ENCODE data around the gene TBC1D10A. TPM values are rescaled to one million over a fixed set of nuclear protein-coding genes. Genes with fewer than 3 reads are reported as not detected.
A peak's percentile ranks its signal among the peaks of the same experiment; 100 is the strongest.

The TBC1D10A gene
- total and polyA plus RNA-seq, 12 donors, result 3.2 to 9.5 (median 5.7) TPM

GRCh38 chr22:30324014-30324730, 2.6 kb downstream of the TBC1D10A start:
- H3K4me3 ChIP-seq, result peak overlapping the region in 7 of 10 donors; percentile 91 to 100 (median 96)
- peaks cover 0 to 20% (median 0%) of the 10 kb centered on the region in 9 donors for H3K36me3 ChIP-seq
- H3K4me1 ChIP-seq, result peaks cover 21 to 78% (median 69%) of the 10 kb centered on the region in 9 donors
- H3K27ac ChIP-seq, result peak overlapping the region in 7 of 10 donors; percentile 4 to 94 (median 86)
- DNase-seq (no peak), ATAC-seq (no peak)
- H3K9me3 ChIP-seq, result no peaks in the 10 kb centered on the region
- TF ChIP-seq CTCF (IDR thresholded peaks at IDR 0.05), result no peak
- intact Hi-C loops (cut with DNase I), result loop anchor here in 1 of 10 donors (10.0 kb wide), 1 partner anchor 61 kb away; the partner anchor contains the start of gene RNF215
- no peaks in the 10 kb centered on the region for H3K27me3 ChIP-seq
- WGBS, 2 donors, result 68 to 80% methylated on average over 8 of the region's 8 CpGs

GRCh38 chr22:30323246-30323645, 3.5 kb downstream of the TBC1D10A start:
- H3K4me3 ChIP-seq, result no peak overlapping the region
- H3K27me3 ChIP-seq, result no peaks in the 10 kb centered on the region
- TF ChIP-seq CTCF (IDR thresholded peaks at IDR 0.05), result no peak
- WGBS, 2 donors, result 95 to 99% methylated on average over 3 of the region's 3 CpGs
- H3K27ac ChIP-seq, result peak overlapping the region in 3 of 10 donors; percentile 90 to 94 (median 93)
- ATAC-seq (no peak), DNase-seq (no peak)
- H3K36me3 ChIP-seq, result peaks cover 0 to 20% (median 0%) of the 10 kb centered on the region in 9 donors
- no peaks in the 10 kb centered on the region for H3K9me3 ChIP-seq
- peaks cover 24 to 87% (median 79%) of the 10 kb centered on the region in 9 donors for H3K4me1 ChIP-seq
- intact Hi-C loops (cut with DNase I), result loop anchor here in 2 of 10 donors (2.0 to 10.0 kb wide), 2 partner anchors 18 to 62 kb away; partner anchors contain the start of gene RNF215 (in 1 of the 2)

- ATAC-seq, result peak in 6 of 8 donors; percentile 20 to 55 (median 28)
- peak overlapping the region in 8 of 10 donors; percentile 30 to 90 (median 60) for H3K27ac ChIP-seq
Observed at GRCh38 chr22:30321461-30321860, 5.3 kb downstream of the TBC1D10A start.

More at GRCh38 chr22:30321461-30321860, 5.3 kb downstream of the TBC1D10A start:
- Histone ChIP-seq H3K4me3 (no peak overlapping the region), H3K9me3 (no peaks in the 10 kb centered on the region), H3K4me1 (peaks cover 20 to 95% (median 76%) of the 10 kb centered on the region in 9 donors), H3K27me3 (no peaks in the 10 kb centered on the region), H3K36me3 (peaks cover 0 to 20% (median 0%) of the 10 kb centered on the region in 9 donors)
- intact Hi-C loops (cut with DNase I), result loop anchor here in 1 of 10 donors (10.0 kb wide), 1 partner anchor 63 kb away; the partner anchor contains the start of gene RNF215
- WGBS, 2 donors, result 45 to 59% methylated on average over 2 of the region's 2 CpGs
- TF ChIP-seq CTCF (IDR thresholded peaks at IDR 0.05), result no peak
- peak in 1 of 2 donors; percentile 59 for DNase-seq
